Brain microvascular endothelial cell (primary cell): ENCODE measurements around the gene SLC13A1.

Experiments
- DNase-seq: peaks from one replicate; pipeline ENCODE4 v3.0.0-alpha.2; 2020
- H3K27ac ChIP-seq: fragments of 250-450 bp; sonication (Bioruptor Pico); 2 replicates; pipeline ENCODE4 v1.5.1; 2020; ENCODE audit warnings: mild to moderate bottlenecking, moderate library complexity
- H3K27me3 ChIP-seq: fragments of 250-450 bp; sonication (Bioruptor Pico); replicated peaks from 2 replicates; pipeline ENCODE4 v1.5.1; 2020; ENCODE audit warnings: mild to moderate bottlenecking
- H3K36me3 ChIP-seq: fragments of 250-450 bp; sonication (Bioruptor Pico); replicated peaks from 2 replicates; pipeline ENCODE4 v1.5.1; 2020; ENCODE audit warnings: mild to moderate bottlenecking
- H3K4me3 ChIP-seq: 2 replicates; pipeline ENCODE4 v1.5.1; 2011; ENCODE audit warnings: low read depth, mild to moderate bottlenecking, control low read depth, low read length, moderate library complexity
- in situ Hi-C: cut with HindIII; loops from 2 replicates; pipeline ENCODE4 v1.10.0; 2017; ENCODE audit warnings: low sequenced_read_pairs, low pct_ligation_motif_present
- TF ChIP-seq, protein P1 (sequence below): IDR thresholded peaks from 2 replicates; pipeline ENCODE4 v1.5.1; 2011; ENCODE audit warnings: low read depth, mild to moderate bottlenecking, moderate library complexity, low read length, control low read depth, inconsistent platforms; ENCODE audit errors: missing control alignments

SLC13A1 gene

DNA sequence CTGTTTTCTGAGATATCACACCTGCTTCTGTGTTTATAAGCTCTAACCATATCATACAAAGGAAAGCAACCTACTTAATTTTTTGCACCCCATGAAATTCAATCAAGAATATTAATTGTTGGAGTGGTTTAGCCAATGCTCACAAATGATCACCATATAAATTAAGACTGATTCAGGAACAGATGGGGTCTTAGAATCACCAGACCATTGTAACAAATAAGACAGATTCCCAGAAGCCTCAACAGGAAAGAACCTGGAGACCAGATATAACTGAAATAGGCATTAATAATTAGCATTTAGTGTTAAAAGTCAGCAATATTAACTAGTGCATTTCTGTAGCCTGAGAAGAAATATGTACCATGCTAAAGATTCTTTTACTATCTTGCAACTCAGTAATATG lies 73.6 kb downstream of the SLC13A1 start:
- TF ChIP-seq, protein P1, sequence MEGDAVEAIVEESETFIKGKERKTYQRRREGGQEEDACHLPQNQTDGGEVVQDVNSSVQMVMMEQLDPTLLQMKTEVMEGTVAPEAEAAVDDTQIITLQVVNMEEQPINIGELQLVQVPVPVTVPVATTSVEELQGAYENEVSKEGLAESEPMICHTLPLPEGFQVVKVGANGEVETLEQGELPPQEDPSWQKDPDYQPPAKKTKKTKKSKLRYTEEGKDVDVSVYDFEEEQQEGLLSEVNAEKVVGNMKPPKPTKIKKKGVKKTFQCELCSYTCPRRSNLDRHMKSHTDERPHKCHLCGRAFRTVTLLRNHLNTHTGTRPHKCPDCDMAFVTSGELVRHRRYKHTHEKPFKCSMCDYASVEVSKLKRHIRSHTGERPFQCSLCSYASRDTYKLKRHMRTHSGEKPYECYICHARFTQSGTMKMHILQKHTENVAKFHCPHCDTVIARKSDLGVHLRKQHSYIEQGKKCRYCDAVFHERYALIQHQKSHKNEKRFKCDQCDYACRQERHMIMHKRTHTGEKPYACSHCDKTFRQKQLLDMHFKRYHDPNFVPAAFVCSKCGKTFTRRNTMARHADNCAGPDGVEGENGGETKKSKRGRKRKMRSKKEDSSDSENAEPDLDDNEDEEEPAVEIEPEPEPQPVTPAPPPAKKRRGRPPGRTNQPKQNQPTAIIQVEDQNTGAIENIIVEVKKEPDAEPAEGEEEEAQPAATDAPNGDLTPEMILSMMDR, result no peak
- no peak overlapping the region for H3K27ac ChIP-seq
- in situ Hi-C loops, result no loop called here
- no peak for DNase-seq
- no peaks in the 10 kb centered on the region for H3K27me3 ChIP-seq
- H3K4me3 ChIP-seq, result no peak overlapping the region
- no peaks in the 10 kb centered on the region for H3K36me3 ChIP-seq

DNA sequence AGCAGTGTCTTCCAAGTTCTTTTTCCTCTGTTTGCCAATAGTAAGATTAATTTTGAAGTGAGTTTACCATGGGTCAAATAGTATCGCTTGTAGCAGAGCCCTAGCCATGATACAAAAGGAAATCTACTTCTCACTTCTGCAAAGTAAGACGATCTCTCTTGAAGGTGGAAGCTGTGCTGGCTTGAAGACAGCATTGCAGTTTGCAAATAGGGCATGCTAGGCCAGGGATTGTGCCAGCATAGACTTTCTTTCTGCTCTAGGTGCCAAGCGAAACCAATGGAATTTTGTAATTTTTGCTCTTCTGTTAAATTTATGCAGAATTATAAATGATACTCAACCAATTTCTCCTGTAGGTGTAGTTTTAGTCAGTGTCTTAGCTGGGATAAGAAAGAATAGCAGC lies 74.5 kb downstream of the SLC13A1 start:
- no peak overlapping the region for H3K4me3 ChIP-seq
- DNase-seq, result no peak
- in situ Hi-C loops, result no loop called here

DNA sequence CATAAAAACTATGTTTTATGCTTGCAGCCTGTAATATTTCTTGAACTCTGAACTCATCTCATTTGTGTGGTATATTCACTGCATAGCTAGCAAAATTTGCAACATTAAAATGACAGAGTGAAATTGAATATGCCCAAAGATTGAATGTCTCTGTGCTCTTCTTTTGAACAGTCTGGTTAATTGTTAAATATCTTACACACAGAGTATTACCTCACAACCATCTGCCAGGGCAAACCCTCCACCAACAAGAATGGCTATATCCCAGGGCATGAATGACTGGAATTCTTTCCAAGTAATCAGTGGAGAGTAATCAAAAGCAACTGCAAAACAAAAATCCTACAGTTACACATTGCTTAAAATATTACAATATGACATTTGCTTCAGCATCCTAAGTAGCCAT lies 76.9 kb downstream of the SLC13A1 start:
- in situ Hi-C loops, result no loop called here
- TF ChIP-seq, protein P1, result no peak
- Histone ChIP-seq H3K27me3 (no peaks in the 10 kb centered on the region), H3K4me3 (no peak overlapping the region), H3K27ac (no peak overlapping the region), H3K36me3 (no peaks in the 10 kb centered on the region)
- no peak for DNase-seq

More for the DNA sequence above, 74.5 kb downstream of the SLC13A1 start:
- Histone ChIP-seq H3K36me3 (no peaks in the 10 kb centered on the region), H3K27ac (no peak overlapping the region), H3K27me3 (no peaks in the 10 kb centered on the region)
- TF ChIP-seq, protein P1, result no peak

DNA sequence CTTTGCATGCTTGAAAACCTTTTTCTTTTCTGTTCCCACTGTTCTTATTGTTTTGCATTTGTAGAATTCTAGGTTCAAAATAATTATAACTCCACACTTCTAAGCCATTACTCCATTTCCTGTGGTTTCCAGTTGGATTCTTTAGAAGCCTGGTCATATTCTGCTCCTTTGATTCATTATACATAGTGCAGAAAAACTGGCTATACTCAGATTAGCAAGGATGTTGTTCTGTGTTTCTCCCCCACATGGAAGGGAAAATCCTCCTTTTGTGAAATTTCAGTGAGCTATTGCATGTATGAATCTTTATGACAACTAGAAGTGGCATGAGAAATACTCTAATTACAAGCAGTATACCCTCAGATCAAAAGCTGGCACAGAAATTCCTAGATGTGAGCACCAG lies 79.5 kb downstream of the SLC13A1 start:
- peak; percentile 10 for DNase-seq
- TF ChIP-seq, protein P1, result no peak
- Histone ChIP-seq H3K4me3 (no peak overlapping the region), H3K36me3 (no peaks in the 10 kb centered on the region), H3K27ac (peak overlapping the region; percentile 21), H3K27me3 (no peaks in the 10 kb centered on the region)
- in situ Hi-C loops, result no loop called here

DNA sequence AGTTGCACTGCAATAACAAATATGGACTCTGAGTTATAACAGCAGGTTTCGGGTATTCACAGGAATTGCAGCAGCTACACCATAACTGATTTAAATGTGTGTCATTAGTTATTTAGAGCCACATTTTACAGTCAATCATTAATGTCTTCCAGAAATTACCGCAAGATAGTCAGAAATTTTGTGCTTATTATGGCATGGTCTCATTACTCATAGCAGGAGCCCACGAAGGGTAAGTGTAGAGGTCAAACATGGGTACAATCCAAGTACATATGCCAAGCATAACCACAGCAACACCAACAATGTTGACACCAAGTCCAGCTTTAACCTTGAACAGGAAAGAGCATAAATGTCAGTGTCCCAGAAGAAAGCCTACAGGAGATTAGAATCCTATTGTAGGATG lies 84.4 kb downstream of the SLC13A1 start:
- Histone ChIP-seq H3K4me3 (no peak overlapping the region), H3K27ac (no peak overlapping the region), H3K27me3 (no peaks in the 10 kb centered on the region), H3K36me3 (no peaks in the 10 kb centered on the region)
- in situ Hi-C loops, result no loop called here
- TF ChIP-seq, protein P1, result no peak
- DNase-seq, result no peak

DNA sequence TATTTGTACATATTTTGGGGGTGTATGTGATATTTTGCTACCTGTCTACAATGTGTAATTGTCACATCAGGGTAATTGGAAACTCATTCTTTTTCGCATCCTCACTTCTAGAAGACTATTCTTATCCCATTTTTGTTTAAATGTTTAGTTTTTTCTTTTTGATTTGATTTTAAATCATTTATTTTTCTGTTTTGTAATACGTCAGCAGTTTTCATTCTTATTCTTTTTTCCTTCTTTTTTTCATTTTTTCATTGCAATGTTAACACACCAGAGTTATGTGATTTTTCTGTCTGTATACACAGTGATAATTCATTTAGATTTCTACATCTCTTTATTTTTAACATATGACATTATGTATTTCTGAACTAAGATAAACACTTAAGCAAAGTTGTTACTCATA lies 85.5 kb downstream of the SLC13A1 start:
- in situ Hi-C loops, result no loop called here
- Histone ChIP-seq H3K36me3 (no peaks in the 10 kb centered on the region), H3K4me3 (no peak overlapping the region), H3K27me3 (no peaks in the 10 kb centered on the region), H3K27ac (no peak overlapping the region)
- DNase-seq, result no peak
- TF ChIP-seq, protein P1, result no peak
